ENCODE measurements around the gene FBXL13.
"Not testable (repeated sequence)": the region's sequence is repeated elsewhere in the genome, so short reads cannot be mapped to it uniquely, and the experiment has no call there.

FBXL13 gene

GRCh38 chr7:102985176-102985783 is 89.3 kb downstream of the FBXL13 start:
- no peak for DNase-seq (ENCODE audit: low read depth)
- H3K4me3 ChIP-seq (ENCODE audit: low read depth, low read length), result no peak overlapping the region
- no peak for TF ChIP-seq CTCF (IDR thresholded peaks at IDR 0.05; ENCODE audit: low read depth, low read length, missing control alignments)
- in situ Hi-C loops (cut with HindIII; ENCODE audit: low sequenced_read_pairs), result no loop called here

GRCh38 chr7:102983602-102984001 is 91.0 kb downstream of the FBXL13 start:
- H3K4me3 ChIP-seq (ENCODE audit: low read depth, low read length), result no peak overlapping the region
- in situ Hi-C loops (cut with HindIII; ENCODE audit: low sequenced_read_pairs), result no loop called here
- no peak for DNase-seq (ENCODE audit: low read depth)
- no peak for TF ChIP-seq CTCF (IDR thresholded peaks at IDR 0.05; ENCODE audit: low read depth, low read length, missing control alignments)

- DNase-seq (ENCODE audit: low read depth), result no peak
- in situ Hi-C loops (cut with HindIII; ENCODE audit: low sequenced_read_pairs), result no loop called here
- no peak for TF ChIP-seq CTCF (IDR thresholded peaks at IDR 0.05; ENCODE audit: low read depth, low read length, missing control alignments)
These were observed 92.4 kb downstream of the FBXL13 start for GRCh38 chr7:102982235-102982634.

GRCh38 chr7:102981451-102981850 is 93.1 kb downstream of the FBXL13 start:
- in situ Hi-C loops (cut with HindIII; ENCODE audit: low sequenced_read_pairs), result no loop called here
- no peak for TF ChIP-seq CTCF (IDR thresholded peaks at IDR 0.05; ENCODE audit: low read depth, low read length, missing control alignments)
- DNase-seq (ENCODE audit: low read depth), result no peak
- no peak overlapping the region for H3K4me3 ChIP-seq (ENCODE audit: low read depth, low read length)

More at GRCh38 chr7:102982235-102982634, 92.4 kb downstream of the FBXL13 start:
- H3K4me3 ChIP-seq (ENCODE audit: low read depth, low read length), result no peak overlapping the region

GRCh38 chr7:102979670-102980069 is 94.9 kb downstream of the FBXL13 start:
- DNase-seq (ENCODE audit: low read depth), result no peak
- no peak for TF ChIP-seq CTCF (IDR thresholded peaks at IDR 0.05; ENCODE audit: low read depth, low read length, missing control alignments)
- in situ Hi-C loops (cut with HindIII; ENCODE audit: low sequenced_read_pairs), result no loop called here
- H3K4me3 ChIP-seq (ENCODE audit: low read depth, low read length), result no peak overlapping the region

GRCh38 chr7:102978284-102978683 is 96.3 kb downstream of the FBXL13 start:
- no peak overlapping the region for H3K4me3 ChIP-seq (ENCODE audit: low read depth, low read length)
- no peak for TF ChIP-seq CTCF (IDR thresholded peaks at IDR 0.05; ENCODE audit: low read depth, low read length, missing control alignments)
- DNase-seq (ENCODE audit: low read depth), result peak; percentile 27
- in situ Hi-C loops (cut with HindIII; ENCODE audit: low sequenced_read_pairs), result no loop called here

- in situ Hi-C loops (cut with HindIII; ENCODE audit: low sequenced_read_pairs); DNase-seq (ENCODE audit: low read depth); H3K4me3 ChIP-seq (ENCODE audit: low read depth, low read length): not testable (repeated sequence)
These were observed 97.0 kb downstream of the FBXL13 start for GRCh38 chr7:102977586-102977985.
